Skeletal muscle satellite cell (primary cell): ENCODE data around the gene AKAP5.
A peak's percentile ranks its signal among the peaks of the same experiment; 100 is the strongest.

Experiments used
- H3K27me3 ChIP-seq: 2 replicates; pipeline ENCODE4 v1.7.0; 2013; ENCODE audit warnings: low read length; ENCODE audit not compliant: control insufficient read depth, insufficient read depth
- H3K36me3 ChIP-seq: 2 replicates; pipeline ENCODE4 v1.7.0; 2013; ENCODE audit warnings: mild to moderate bottlenecking, control low read depth, low read length; ENCODE audit not compliant: insufficient read depth
- H3K4me1 ChIP-seq: 2 replicates; pipeline ENCODE4 v1.7.0; 2013; ENCODE audit warnings: low read length; ENCODE audit not compliant: control insufficient read depth, insufficient read depth
- H3K4me2 ChIP-seq: 2 replicates; pipeline ENCODE4 v1.7.0; 2013; ENCODE audit warnings: mild to moderate bottlenecking, low read length
- H3K4me3 ChIP-seq: 2 replicates; pipeline ENCODE4 v1.7.0; 2013; ENCODE audit warnings: low read length
- H3K9ac ChIP-seq: 2 replicates; pipeline ENCODE4 v1.7.0; 2013; ENCODE audit warnings: mild to moderate bottlenecking, low read depth, low read length, moderate library complexity
- H3K9me3 ChIP-seq: replicated peaks from 2 replicates; pipeline ENCODE4 v1.7.0; 2013; ENCODE audit warnings: mild to moderate bottlenecking, control low read depth, low read length

The AKAP5 gene

GRCh38 chr14:64439141-64439540 lies 26.2 kb upstream of the AKAP5 start:
- Histone ChIP-seq H3K4me3 (no peak overlapping the region), H3K4me1 (peaks cover 38% of the 10 kb centered on the region), H3K27me3 (no peaks in the 10 kb centered on the region), H3K9ac (peak overlapping the region; percentile 27), H3K4me2 (peak overlapping the region; percentile 70), H3K36me3 (peaks cover 49% of the 10 kb centered on the region), H3K9me3 (no peaks in the 10 kb centered on the region)

- peaks cover 47% of the 10 kb centered on the region for H3K36me3 ChIP-seq
- H3K9ac ChIP-seq: no peak overlapping the region
- no peak overlapping the region for H3K4me3 ChIP-seq
- H3K27me3 ChIP-seq: no peaks in the 10 kb centered on the region
- no peak overlapping the region for H3K4me2 ChIP-seq
- no peaks in the 10 kb centered on the region for H3K9me3 ChIP-seq
- H3K4me1 ChIP-seq: peaks cover 51% of the 10 kb centered on the region
Observed at GRCh38 chr14:64440494-64440893, 24.8 kb upstream of the AKAP5 start.

- H3K9ac ChIP-seq: no peak overlapping the region
- H3K4me2 ChIP-seq: no peak overlapping the region
- H3K36me3 ChIP-seq: peaks cover 42% of the 10 kb centered on the region
Observed at GRCh38 chr14:64442300-64442988, 22.9 kb upstream of the AKAP5 start.

GRCh38 chr14:64444140-64444539 lies 21.2 kb upstream of the AKAP5 start:
- peaks cover 52% of the 10 kb centered on the region for H3K36me3 ChIP-seq

More at GRCh38 chr14:64442300-64442988, 22.9 kb upstream of the AKAP5 start:
- no peaks in the 10 kb centered on the region for H3K27me3 ChIP-seq
- H3K4me1 ChIP-seq: peaks cover 48% of the 10 kb centered on the region
- H3K9me3 ChIP-seq: no peaks in the 10 kb centered on the region
- H3K4me3 ChIP-seq: no peak overlapping the region

GRCh38 chr14:64444984-64445845 lies 20.1 kb upstream of the AKAP5 start:
- Histone ChIP-seq H3K9me3 (no peaks in the 10 kb centered on the region), H3K4me2 (peak overlapping the region; percentile 59), H3K4me1 (peaks cover 26% of the 10 kb centered on the region), H3K4me3 (no peak overlapping the region), H3K36me3 (peaks cover 58% of the 10 kb centered on the region), H3K27me3 (no peaks in the 10 kb centered on the region), H3K9ac (peak overlapping the region; percentile 71)

More at GRCh38 chr14:64444140-64444539, 21.2 kb upstream of the AKAP5 start:
- H3K4me3 ChIP-seq: no peak overlapping the region
- peaks cover 32% of the 10 kb centered on the region for H3K4me1 ChIP-seq
- no peaks in the 10 kb centered on the region for H3K9me3 ChIP-seq
- no peak overlapping the region for H3K9ac ChIP-seq
- H3K4me2 ChIP-seq: no peak overlapping the region
- H3K27me3 ChIP-seq: no peaks in the 10 kb centered on the region

- Histone ChIP-seq H3K9me3 (no peaks in the 10 kb centered on the region), H3K4me3 (no peak overlapping the region), H3K4me1 (peaks cover 21% of the 10 kb centered on the region), H3K9ac (no peak overlapping the region), H3K4me2 (no peak overlapping the region), H3K36me3 (peaks cover 49% of the 10 kb centered on the region), H3K27me3 (no peaks in the 10 kb centered on the region)
Observed at GRCh38 chr14:64447876-64448670, 17.2 kb upstream of the AKAP5 start.

GRCh38 chr14:64450255-64450654 lies 15.0 kb upstream of the AKAP5 start:
- Histone ChIP-seq H3K27me3 (no peaks in the 10 kb centered on the region), H3K9me3 (no peaks in the 10 kb centered on the region), H3K4me2 (no peak overlapping the region), H3K9ac (no peak overlapping the region), H3K4me3 (no peak overlapping the region), H3K36me3 (peaks cover 51% of the 10 kb centered on the region), H3K4me1 (peaks cover 10% of the 10 kb centered on the region)

- Histone ChIP-seq H3K27me3 (no peaks in the 10 kb centered on the region), H3K9me3 (no peaks in the 10 kb centered on the region), H3K36me3 (peaks cover 63% of the 10 kb centered on the region), H3K4me2 (no peak overlapping the region), H3K4me1 (no peaks in the 10 kb centered on the region), H3K9ac (no peak overlapping the region), H3K4me3 (no peak overlapping the region)
Observed at GRCh38 chr14:64454671-64455070, 10.6 kb upstream of the AKAP5 start.

- Histone ChIP-seq H3K4me3 (no peak overlapping the region), H3K36me3 (peaks cover 39% of the 10 kb centered on the region), H3K9ac (no peak overlapping the region), H3K4me2 (no peak overlapping the region), H3K4me1 (peaks cover under 1% of the 10 kb centered on the region), H3K9me3 (no peaks in the 10 kb centered on the region), H3K27me3 (no peaks in the 10 kb centered on the region)
Observed at GRCh38 chr14:64459405-64460136, 5.7 kb upstream of the AKAP5 start.

- no peak overlapping the region for H3K9ac ChIP-seq
- H3K27me3 ChIP-seq: no peaks in the 10 kb centered on the region
- H3K4me1 ChIP-seq: peaks cover 8% of the 10 kb centered on the region
- H3K9me3 ChIP-seq: no peaks in the 10 kb centered on the region
- H3K4me3 ChIP-seq: no peak overlapping the region
- H3K36me3 ChIP-seq: peaks cover 25% of the 10 kb centered on the region
- no peak overlapping the region for H3K4me2 ChIP-seq
Observed at GRCh38 chr14:64461221-64461620, 4.1 kb upstream of the AKAP5 start.

- Histone ChIP-seq H3K9me3 (no peaks in the 10 kb centered on the region), H3K4me2 (no peak overlapping the region), H3K36me3 (peaks cover 19% of the 10 kb centered on the region), H3K4me1 (peaks cover 9% of the 10 kb centered on the region), H3K4me3 (no peak overlapping the region), H3K27me3 (no peaks in the 10 kb centered on the region), H3K9ac (no peak overlapping the region)
Observed at GRCh38 chr14:64463195-64463594, 2.1 kb upstream of the AKAP5 start.
